IMR-90 (cell line): ENCODE measurements around the gene NAIF1. TPM values are rescaled to one million over a fixed set of nuclear protein-coding genes. Genes with fewer than 3 reads are reported as not detected.

Experiments used
- ATAC-seq: fragments of 200-7000 bp; cut with Tn5 transposase; 2 replicates; pipeline ENCODE4 v1.9.1; 2020; ENCODE audit warnings: low read depth, mild to moderate bottlenecking, moderate library complexity
- BruUV-seq: library from RNA; stranded (reverse); fragments of 400-500 nt; replicated peaks from 2 replicates; lab custom pipeline; 2021; lab: Mats Ljungman, UMichigan
- CTCF ChIA-PET: fragments of 300-600 bp; formaldehyde crosslinking; extraction: SDS; loops from one replicate; lab custom pipeline; 2021; ENCODE audit warnings: antibody characterized with exemption; lab: Yijun Ruan, JAX
- POLR2A ChIA-PET: fragments of 300-600 bp; sonication (Branson Sonifier 250); formaldehyde crosslinking; loops from one replicate; lab custom pipeline; 2022; ENCODE audit warnings: antibody characterized with exemption; ENCODE audit not compliant: unreplicated experiment; lab: Charles Lee
- DNase-seq: peaks from one replicate; pipeline ENCODE4 v3.0.0; 2013
- H2AFZ ChIP-seq: replicated peaks from 2 replicates; pipeline ENCODE3; 2013; ENCODE audit warnings: low read length, mild to moderate bottlenecking; ENCODE audit not compliant: poor library complexity
- H2AK5ac ChIP-seq: 2 replicates; pipeline ENCODE4 v1.6.1; 2013; ENCODE audit warnings: low read depth, low read length, inconsistent platforms
- H2AK9ac ChIP-seq: replicated peaks from 2 replicates; pipeline ENCODE3; 2013; ENCODE audit warnings: mild to moderate bottlenecking, low read depth, low read length, moderate library complexity; ENCODE audit not compliant: poor library complexity
- H2BK120ac ChIP-seq: 2 replicates; pipeline ENCODE4 v1.6.1; 2013; ENCODE audit warnings: low read depth, low read length, inconsistent platforms
- H2BK15ac ChIP-seq: 3 replicates; pipeline ENCODE4 v1.6.1; 2013; ENCODE audit warnings: low read depth, low read length, inconsistent platforms
- H2BK20ac ChIP-seq: 2 replicates; pipeline ENCODE4 v1.6.1; 2013; ENCODE audit warnings: low read depth, mild to moderate bottlenecking, inconsistent platforms, low read length, moderate library complexity
- H2BK5ac ChIP-seq: 2 replicates; pipeline ENCODE4 v1.6.1; 2013; ENCODE audit warnings: mild to moderate bottlenecking, low read depth, low read length, inconsistent platforms; ENCODE audit not compliant: poor library complexity, severe bottlenecking
- H3K14ac ChIP-seq: replicated peaks from 2 replicates; pipeline ENCODE4 v1.6.1; 2013; ENCODE audit warnings: low read depth, low read length, inconsistent platforms
- H3K18ac ChIP-seq: 2 replicates; pipeline ENCODE4 v1.6.1; 2013; ENCODE audit warnings: low read depth, low read length, control low read depth
- H3K23ac ChIP-seq: 2 replicates; pipeline ENCODE4 v1.6.1; 2013; ENCODE audit warnings: low read depth, low read length, inconsistent platforms
- H3K27ac ChIP-seq: 2 replicates; pipeline ENCODE4 v1.5.1; 2013; ENCODE audit warnings: mild to moderate bottlenecking, control low read depth, low read length; ENCODE audit not compliant: insufficient read depth
- H3K27me3 ChIP-seq: 2 replicates; pipeline ENCODE4 v1.6.1; 2013; ENCODE audit warnings: low read length; ENCODE audit not compliant: control insufficient read depth, insufficient read depth
- H3K36me3 ChIP-seq: 2 replicates; pipeline ENCODE4 v1.6.1; 2013; ENCODE audit warnings: low read length, mixed read lengths; ENCODE audit not compliant: control insufficient read depth, insufficient read depth
- H3K4ac ChIP-seq: 2 replicates; pipeline ENCODE4 v1.6.1; 2013; ENCODE audit warnings: low read depth, low read length, inconsistent platforms
- H3K4me1 ChIP-seq: 2 replicates; pipeline ENCODE4 v1.6.1; 2013; ENCODE audit warnings: low read length, mixed read lengths; ENCODE audit not compliant: control insufficient read depth, insufficient read depth
- H3K4me2 ChIP-seq: 2 replicates; pipeline ENCODE4 v1.6.1; 2013; ENCODE audit warnings: low read depth, mild to moderate bottlenecking, control low read depth, low read length, moderate library complexity
- H3K4me3 ChIP-seq: 2 replicates; pipeline ENCODE4 v1.5.1; 2013; ENCODE audit warnings: low read depth, mild to moderate bottlenecking, control low read depth, low read length, moderate library complexity; ENCODE audit not compliant: insufficient read depth
- H3K56ac ChIP-seq: 2 replicates; pipeline ENCODE4 v1.6.1; 2013; ENCODE audit warnings: low read length, inconsistent platforms; ENCODE audit not compliant: insufficient read depth; ENCODE audit errors: extremely low read depth
- H3K79me1 ChIP-seq, 2 experiments: 2 replicates each; pipeline ENCODE4 v1.6.1; 2013; ENCODE audit warnings: low read length in 2 of 2, inconsistent platforms in 1 of 2, low read depth in 1 of 2
- H3K9ac ChIP-seq: 2 replicates; pipeline ENCODE4 v1.6.1; 2013; ENCODE audit warnings: low read depth, low read length, control low read depth
- H3K9me1 ChIP-seq: 2 replicates; pipeline ENCODE4 v1.6.1; 2013; ENCODE audit warnings: low read length, inconsistent platforms; ENCODE audit not compliant: insufficient read depth
- H3K9me3 ChIP-seq: 2 replicates; pipeline ENCODE4 v1.6.1; 2013; ENCODE audit warnings: low read length; ENCODE audit not compliant: control insufficient read depth, insufficient read depth
- H4K20me1 ChIP-seq: 2 replicates; pipeline ENCODE4 v1.6.1; 2013; ENCODE audit warnings: low read length, inconsistent platforms; ENCODE audit not compliant: insufficient read depth
- H4K5ac ChIP-seq: 2 replicates; pipeline ENCODE4 v1.6.1; 2013; ENCODE audit warnings: mild to moderate bottlenecking, low read depth, low read length, control low read depth
- H4K8ac ChIP-seq, 2 experiments: 2 replicates each; pipeline ENCODE4 v1.6.1; 2013; ENCODE audit warnings: low read depth in 2 of 2, low read length in 2 of 2, control low read depth in 1 of 2, inconsistent platforms in 1 of 2
- H4K91ac ChIP-seq: 2 replicates; pipeline ENCODE4 v1.6.1; 2013; ENCODE audit warnings: low read depth, low read length, inconsistent platforms; ENCODE audit not compliant: insufficient read depth
- CHD1 ChIP-seq: IDR thresholded peaks from 2 replicates; pipeline ENCODE4 v1.6.1; 2012; ENCODE audit warnings: low read depth, low read length, improper control_type of control experiment
- CTCF ChIP-seq: conservative IDR thresholded peaks from 2 replicates; pipeline ENCODE4 v1.5.1; 2012; ENCODE audit warnings: mild to moderate bottlenecking, low read depth, low read length, improper control_type of control experiment
- ELK1 ChIP-seq: fragments of 150-350 bp; IDR thresholded peaks from 2 replicates; pipeline ENCODE4 v1.6.1; 2016; ENCODE audit warnings: low read depth, mild to moderate bottlenecking, low read length, moderate library complexity, borderline replicate concordance
- FOS ChIP-seq: fragments of 150-350 bp; IDR thresholded peaks from 2 replicates; pipeline ENCODE4 v1.6.1; 2016; ENCODE audit warnings: low read depth, low read length
- MAFK ChIP-seq: IDR thresholded peaks from 2 replicates; pipeline ENCODE4 v1.6.1; 2012; ENCODE audit warnings: low read depth, low read length, improper control_type of control experiment
- MAZ ChIP-seq: IDR thresholded peaks from 2 replicates; pipeline ENCODE4 v1.6.1; 2012; ENCODE audit warnings: low read depth, mild to moderate bottlenecking, low read length, improper control_type of control experiment, moderate library complexity, borderline replicate concordance
- MXI1 ChIP-seq: IDR thresholded peaks from 2 replicates; pipeline ENCODE4 v1.6.1; 2012; ENCODE audit warnings: low read depth, mild to moderate bottlenecking, low read length, moderate library complexity, borderline replicate concordance
- NFE2L2 ChIP-seq: fragments of 150-350 bp; IDR thresholded peaks from 2 replicates; pipeline ENCODE4 v1.6.1; 2016; ENCODE audit warnings: low read depth, mild to moderate bottlenecking, low read length
- POLR2A ChIP-seq: IDR thresholded peaks from 2 replicates; pipeline ENCODE4 v1.6.1; 2012; ENCODE audit warnings: mild to moderate bottlenecking, low read depth, low read length
- RFX5 ChIP-seq: IDR thresholded peaks from 2 replicates; pipeline ENCODE4 v1.8.0; 2012; ENCODE audit warnings: low read depth, mild to moderate bottlenecking, low read length, moderate library complexity
- SMC3 ChIP-seq: fragments of 150-350 bp; IDR thresholded peaks from 2 replicates; pipeline ENCODE4 v1.6.1; 2016; ENCODE audit warnings: low read depth, mild to moderate bottlenecking, antibody characterized with exemption, low read length, moderate library complexity
- WGBS, 2 experiments: methylation state at CpG; one replicate each; pipeline versions ENCODE4 v1.1.5 to v1.1.7; 2013; ENCODE audit warnings: missing lambda C conversion rate in 2 of 2; ENCODE audit not compliant: insufficient read length in 1 of 2; ENCODE audit errors: extremely low coverage in 2 of 2; 5-methylcytosine and 5-hydroxymethylcytosine counted together
- dilution Hi-C: fragments of 300-500 bp; cut with HindIII; formaldehyde crosslinking; loops from one replicate; pipeline ENCODE4 v1.14.3; 2018; ENCODE audit warnings: low sequenced_read_pairs; ENCODE audit not compliant: unreplicated experiment
- in situ Hi-C: fragments of 300-500 bp; cut with MboI; formaldehyde crosslinking; loops from 3 replicates; pipeline ENCODE4 v1.14.3; 2019; ENCODE audit warnings: low sequenced_read_pairs, inconsistent platforms, mixed read lengths
- intact Hi-C: fragments of 100-400 bp; cut with micrococcal nuclease; formaldehyde crosslinking; loops from 2 replicates; pipeline ENCODE4 v1.10.0; 2022
- polyA plus RNA-seq, 3 experiments: library from polyadenylated mRNA; depleted of rRNA; stranded (reverse); fragments of >200 nt; gene quantifications; 2 replicates each; pipeline ENCODE4 v1.2.3, GENCODE V29; 2012; ENCODE audit warnings: low replicate concordance in 1 of 3
- total RNA-seq: library from RNA; depleted of rRNA; stranded (reverse); fragments of >200 nt; gene quantifications from 2 replicates; pipeline ENCODE4 v1.2.3, GENCODE V29; 2012

Gene NAIF1
- total and polyA plus RNA-seq, 2 of the 4 experiments (the other 2 are of a cell fraction): 9.7 to 10.1 TPM

GRCh38 chr9:128042043-128042442 lies 25.1 kb downstream of the NAIF1 start:
- DNase-seq: no peak
- H3K4me3 ChIP-seq: no peak overlapping the region
- no peak overlapping the region for H2AFZ ChIP-seq
- no peak overlapping the region for H3K18ac ChIP-seq
- TF ChIP-seq CHD1: no peak
- no peak for TF ChIP-seq FOS
- no peak for TF ChIP-seq MAZ
- no peak for TF ChIP-seq CTCF
- no peak for TF ChIP-seq ELK1
- TF ChIP-seq NFE2L2: no peak
- TF ChIP-seq RFX5: no peak
- no peak for TF ChIP-seq MAFK
- no peak for TF ChIP-seq MXI1
- TF ChIP-seq SMC3: no peak
- TF ChIP-seq POLR2A: no peak
- ATAC-seq: no peak
- H3K14ac ChIP-seq: no peak overlapping the region
- in situ Hi-C loops: no loop called here
- no peak overlapping the region for H4K91ac ChIP-seq
- H2BK120ac ChIP-seq: no peak overlapping the region
- intact Hi-C loops: no loop called here
- H3K9ac ChIP-seq: no peak overlapping the region
- H3K27me3 ChIP-seq: peaks cover 4% of the 10 kb centered on the region
- WGBS, 2 experiments: 40% methylated on average over 5 of the region's 7 CpGs; no CpG with 5 or more reads in 1 of the 2 experiments
- H4K20me1 ChIP-seq: no peaks in the 10 kb centered on the region
- H3K4ac ChIP-seq: no peak overlapping the region
- H3K36me3 ChIP-seq: no peaks in the 10 kb centered on the region
- no peak overlapping the region for H3K4me2 ChIP-seq
- ChIA-PET POLR2A (no interaction called here), CTCF (interaction anchor here (0.6 kb wide), 1 partner anchor 35 kb away, joined by 7 read pairs; no protein-coding TSS in a partner anchor)
- no peak overlapping the region for H2AK9ac ChIP-seq
- no peak overlapping the region for H4K8ac ChIP-seq
- BruUV-seq: no TSS peak
- dilution Hi-C loops: no loop called here
- no peaks in the 10 kb centered on the region for H3K79me1 ChIP-seq
- H4K5ac ChIP-seq: no peak overlapping the region
- no peak overlapping the region for H3K27ac ChIP-seq
- no peak overlapping the region for H2BK20ac ChIP-seq
- no peak overlapping the region for H2BK5ac ChIP-seq
- no peak overlapping the region for H2BK15ac ChIP-seq
- no peaks in the 10 kb centered on the region for H3K9me3 ChIP-seq
- H3K23ac ChIP-seq: no peak overlapping the region
- H3K9me1 ChIP-seq: no peaks in the 10 kb centered on the region
- H2AK5ac ChIP-seq: no peak overlapping the region
- H3K4me1 ChIP-seq: no peaks in the 10 kb centered on the region; the same call in 1 of the 2 replicates
- no peak overlapping the region for H3K56ac ChIP-seq
